WTC11 (cell line): Measurements from ENCODE around the gene ESYT1. TPM values are rescaled to one million over a fixed set of nuclear protein-coding genes. Genes with fewer than 3 reads are reported as not detected.

Experiments
- ATAC-seq: fragments of 200-7000 bp; cut with Tn5 transposase; 2 replicates; pipeline ENCODE4 v1.10.0; 2021; ENCODE audit warnings: mild to moderate bottlenecking, moderate library complexity
- CTCF ChIA-PET: fragments of 300-600 bp; sonication (Branson Sonifier 250); formaldehyde crosslinking; loops from one replicate; lab custom pipeline; 2021; ENCODE audit warnings: antibody characterized with exemption; lab: Charles Lee
- POLR2A ChIA-PET: fragments of 350-600 bp; sonication (Branson Sonifier 250); formaldehyde crosslinking; loops from one replicate; lab custom pipeline; 2021; ENCODE audit warnings: antibody characterized with exemption; lab: Charles Lee
- DNase-seq: peaks from one replicate; pipeline ENCODE4 v3.0.0; 2021; ENCODE audit warnings: low spot score
- H3K27ac Mint-ChIP-seq: 2 replicates; pipeline ENCODE4 v1.8.0; 2021; ENCODE audit warnings: mixed read lengths
- H3K27me3 Mint-ChIP-seq: 2 replicates; pipeline ENCODE4 v1.8.0; 2021; ENCODE audit warnings: low read depth, mild to moderate bottlenecking, moderate library complexity, mixed read lengths
- H3K36me3 Mint-ChIP-seq: 2 replicates; pipeline ENCODE4 v1.8.0; 2021; ENCODE audit warnings: mixed read lengths
- H3K4me1 Mint-ChIP-seq: 2 replicates; pipeline ENCODE4 v1.8.0; 2022; ENCODE audit warnings: mixed read lengths
- H3K4me3 Mint-ChIP-seq: 2 replicates; pipeline ENCODE4 v1.8.0; 2021; ENCODE audit warnings: mild to moderate bottlenecking, moderate library complexity, mixed read lengths
- H3K9me3 Mint-ChIP-seq: 2 replicates; pipeline ENCODE4 v1.8.0; 2021; ENCODE audit warnings: mixed read lengths
- AR ChIP-seq: fragments of 250-450 bp; sonication (Bioruptor Pico); IDR thresholded peaks from 2 replicates; pipeline ENCODE4 v1.9.0; 2021; ENCODE audit warnings: mild to moderate bottlenecking
- ATF3 ChIP-seq: sonication (generic); formaldehyde crosslinking; conservative IDR thresholded peaks from 2 replicates; pipeline ENCODE4 v1.8.1; 2022; ENCODE audit warnings: mild to moderate bottlenecking, missing genetic modification reagents
- CREB1 ChIP-seq: sonication (generic); formaldehyde crosslinking; IDR thresholded peaks from 2 replicates; pipeline ENCODE4 v1.8.0; 2023; ENCODE audit warnings: mild to moderate bottlenecking, missing genetic modification reagents
- CREM ChIP-seq: sonication (generic); formaldehyde crosslinking; IDR thresholded peaks from 2 replicates; pipeline ENCODE4 v1.8.1; 2022; ENCODE audit warnings: mild to moderate bottlenecking, missing genetic modification reagents, moderate library complexity
- E2F1 ChIP-seq: sonication (generic); formaldehyde crosslinking; IDR thresholded peaks from 2 replicates; pipeline ENCODE4 v1.8.0; 2022; ENCODE audit warnings: mild to moderate bottlenecking, missing genetic modification reagents
- ERG ChIP-seq: fragments of 250-450 bp; sonication (Bioruptor Pico); IDR thresholded peaks from 2 replicates; pipeline ENCODE4 v1.8.0; 2021; ENCODE audit warnings: mild to moderate bottlenecking
- ESRRA ChIP-seq: sonication (generic); formaldehyde crosslinking; IDR thresholded peaks from 2 replicates; pipeline ENCODE4 v1.8.1; 2022; ENCODE audit warnings: mild to moderate bottlenecking, missing genetic modification reagents, borderline replicate concordance
- FOXK1 ChIP-seq: sonication (generic); formaldehyde crosslinking; IDR thresholded peaks from 2 replicates; pipeline ENCODE4 v1.8.0; 2022; ENCODE audit warnings: mild to moderate bottlenecking, moderate library complexity, missing genetic modification reagents
- GABPB1 ChIP-seq: sonication (generic); formaldehyde crosslinking; IDR thresholded peaks from 2 replicates; pipeline ENCODE4 v1.8.1; 2023; ENCODE audit warnings: mild to moderate bottlenecking, missing genetic modification reagents
- HMGA2 ChIP-seq: fragments of 250-450 bp; sonication (Bioruptor Pico); IDR thresholded peaks from 2 replicates; pipeline ENCODE4 v1.4.0; 2021; ENCODE audit warnings: mild to moderate bottlenecking, moderate library complexity
- IRF2 ChIP-seq: sonication (generic); formaldehyde crosslinking; IDR thresholded peaks from 2 replicates; pipeline ENCODE4 v1.8.0; 2022; ENCODE audit warnings: low read depth, missing genetic modification reagents, borderline replicate concordance
- KAT7 ChIP-seq: sonication (generic); formaldehyde crosslinking; IDR thresholded peaks from 2 replicates; pipeline ENCODE4 v1.8.1; 2023; ENCODE audit warnings: missing genetic modification reagents, mild to moderate bottlenecking, borderline replicate concordance
- MXD4 ChIP-seq: fragments of 250-450 bp; sonication (Bioruptor Pico); IDR thresholded peaks from 2 replicates; pipeline ENCODE4 v1.8.0; 2021; ENCODE audit warnings: mild to moderate bottlenecking, moderate library complexity, borderline replicate concordance
- MYBL2 ChIP-seq: sonication (generic); formaldehyde crosslinking; IDR thresholded peaks from 2 replicates; pipeline ENCODE4 v1.8.1; 2023; ENCODE audit warnings: mild to moderate bottlenecking, moderate library complexity, missing genetic modification reagents
- NFYB ChIP-seq: sonication (generic); formaldehyde crosslinking; conservative IDR thresholded peaks from 2 replicates; pipeline ENCODE4 v1.8.0; 2022; ENCODE audit warnings: low read depth, missing genetic modification reagents
- OVOL2 ChIP-seq: fragments of 250-450 bp; sonication (Bioruptor Pico); IDR thresholded peaks from 2 replicates; pipeline ENCODE4 v1.9.0; 2021; ENCODE audit warnings: mild to moderate bottlenecking, borderline replicate concordance
- PREB ChIP-seq: sonication (generic); formaldehyde crosslinking; IDR thresholded peaks from 2 replicates; pipeline ENCODE4 v1.8.1; 2022; ENCODE audit warnings: mild to moderate bottlenecking, missing genetic modification reagents, moderate library complexity, borderline replicate concordance
- PRRX2 ChIP-seq: fragments of 250-450 bp; sonication (Bioruptor Pico); IDR thresholded peaks from 2 replicates; pipeline ENCODE4 v1.8.0; 2021; ENCODE audit warnings: mild to moderate bottlenecking
- RORB ChIP-seq: fragments of 250-450 bp; sonication (Bioruptor Pico); IDR thresholded peaks from 2 replicates; pipeline ENCODE4 v1.9.0; 2021; ENCODE audit warnings: mild to moderate bottlenecking
- ZNF121 ChIP-seq: sonication (generic); formaldehyde crosslinking; IDR thresholded peaks from 2 replicates; pipeline ENCODE4 v1.8.0; 2023; ENCODE audit warnings: missing genetic modification reagents
- ZNF138 ChIP-seq: sonication (generic); formaldehyde crosslinking; conservative IDR thresholded peaks from 2 replicates; pipeline ENCODE4 v1.8.1; 2022; ENCODE audit warnings: mild to moderate bottlenecking, moderate library complexity, missing genetic modification reagents
- ZNF396 ChIP-seq: fragments of 250-450 bp; sonication (Bioruptor Pico); IDR thresholded peaks from 2 replicates; pipeline ENCODE4 v1.8.0; 2021; ENCODE audit warnings: mild to moderate bottlenecking, moderate library complexity, borderline replicate concordance
- ZNF512 ChIP-seq: sonication (generic); formaldehyde crosslinking; IDR thresholded peaks from 2 replicates; pipeline ENCODE4 v1.8.1; 2022; ENCODE audit warnings: missing genetic modification reagents, borderline replicate concordance
- total RNA-seq: library from RNA; stranded (reverse); gene quantifications from 3 replicates; pipeline ENCODE4 v1.2.3, GENCODE V29; 2021

Gene ESYT1
- total RNA-seq, 1 experiment from 2014 or later, result 80.1 TPM

- no peak for TF ChIP-seq ZNF512 (CRISPR knock-in tag)
- TF ChIP-seq ZNF121, result no peak
- TF ChIP-seq ERG (CRISPR knock-in tag), result no peak
- TF ChIP-seq PREB, result no peak
- TF ChIP-seq CREB1, result no peak
- no peak for TF ChIP-seq ZNF396 (CRISPR knock-in tag)
- no peak for TF ChIP-seq MYBL2 (CRISPR knock-in tag)
- no peak for TF ChIP-seq AR
These were observed 40.8 kb upstream of the ESYT1 start (continued) for GRCh38 chr12:56087220-56087619.

- CTCF ChIA-PET, result no interaction called here
- no peak overlapping the region for H3K27ac Mint-ChIP-seq
- no peaks in the 10 kb centered on the region for H3K27me3 Mint-ChIP-seq
- POLR2A ChIA-PET, result no interaction called here
- TF ChIP-seq NFYB (CRISPR knock-in tag) (no peak), ZNF138 (CRISPR knock-in tag) (no peak), OVOL2 (no peak), ERG (CRISPR knock-in tag) (no peak), FOXK1 (no peak)
- ATAC-seq (no peak), DNase-seq (no peak)
- H3K9me3 Mint-ChIP-seq, result no peaks in the 10 kb centered on the region
- H3K4me1 Mint-ChIP-seq, result no peaks in the 10 kb centered on the region
- peaks cover 83% of the 10 kb centered on the region for H3K36me3 Mint-ChIP-seq
- H3K4me3 Mint-ChIP-seq, result no peak overlapping the region
These were observed 30.3 kb upstream of the ESYT1 start for GRCh38 chr12:56097738-56098137.

GRCh38 chr12:56098592-56098991, 29.5 kb upstream of the ESYT1 start:
- H3K36me3 Mint-ChIP-seq, result peaks cover 75% of the 10 kb centered on the region
- POLR2A ChIA-PET, result interaction anchor here (0.7 kb wide), 1 partner anchor 53 kb away, joined by 5 read pairs; no protein-coding TSS in a partner anchor
- TF ChIP-seq CREM (no peak), ATF3 (no peak), HMGA2 (CRISPR knock-in tag) (no peak), KAT7 (CRISPR knock-in tag) (no peak), IRF2 (CRISPR knock-in tag) (no peak), RORB (CRISPR knock-in tag) (no peak), GABPB1 (CRISPR knock-in tag) (no peak), ERG (CRISPR knock-in tag) (no peak), MXD4 (CRISPR knock-in tag) (no peak), ZNF121 (no peak), CREB1 (no peak), E2F1 (no peak), PRRX2 (CRISPR knock-in tag) (no peak), ESRRA (no peak)

More at GRCh38 chr12:56098592-56098991, 29.5 kb upstream of the ESYT1 start:
- Mint-ChIP-seq H3K4me3 (no peak overlapping the region), H3K27ac (no peak overlapping the region), H3K4me1 (peaks cover 8% of the 10 kb centered on the region), H3K27me3 (no peaks in the 10 kb centered on the region), H3K9me3 (no peaks in the 10 kb centered on the region)
- CTCF ChIA-PET, result interaction anchor here (1.5 kb wide), 1 partner anchor 13 kb away, joined by 3 read pairs; no protein-coding TSS in a partner anchor
- DNase-seq (no peak), ATAC-seq (no peak)
